BLaER1 (cell line): ENCODE measurements around the gene IL1RAP.

ENCODE experiments used
- H3K27ac ChIP-seq: shearing (Covaris generic); formaldehyde crosslinking; 2 replicates; pipeline ENCODE4 v1.8.1; 2022
- H3K27me3 ChIP-seq: shearing (Covaris generic); formaldehyde crosslinking; 2 replicates; pipeline ENCODE4 v1.8.1; 2022
- H3K36me3 ChIP-seq: shearing (Covaris generic); formaldehyde crosslinking; 2 replicates; pipeline ENCODE4 v1.8.1; 2022
- H3K4me1 ChIP-seq: shearing (Covaris generic); formaldehyde crosslinking; 2 replicates; pipeline ENCODE4 v1.8.1; 2022
- H3K4me2 ChIP-seq: shearing (Covaris generic); formaldehyde crosslinking; 2 replicates; pipeline ENCODE4 v1.8.1; 2022
- H3K4me3 ChIP-seq: shearing (Covaris generic); formaldehyde crosslinking; 2 replicates; pipeline ENCODE4 v1.8.1; 2022
- H3K9ac ChIP-seq: shearing (Covaris generic); formaldehyde crosslinking; 2 replicates; pipeline ENCODE4 v1.8.1; 2022
- H3K9me3 ChIP-seq: shearing (Covaris generic); formaldehyde crosslinking; 2 replicates; pipeline ENCODE4 v1.8.1; 2022
- H4K20me1 ChIP-seq: shearing (Covaris generic); formaldehyde crosslinking; 2 replicates; pipeline ENCODE4 v1.8.1; 2022
- Cebpa-rat ChIP-seq: shearing (Covaris generic); IDR thresholded peaks from 2 replicates; pipeline ENCODE4 v1.8.1; 2022

IL1RAP gene

DNA sequence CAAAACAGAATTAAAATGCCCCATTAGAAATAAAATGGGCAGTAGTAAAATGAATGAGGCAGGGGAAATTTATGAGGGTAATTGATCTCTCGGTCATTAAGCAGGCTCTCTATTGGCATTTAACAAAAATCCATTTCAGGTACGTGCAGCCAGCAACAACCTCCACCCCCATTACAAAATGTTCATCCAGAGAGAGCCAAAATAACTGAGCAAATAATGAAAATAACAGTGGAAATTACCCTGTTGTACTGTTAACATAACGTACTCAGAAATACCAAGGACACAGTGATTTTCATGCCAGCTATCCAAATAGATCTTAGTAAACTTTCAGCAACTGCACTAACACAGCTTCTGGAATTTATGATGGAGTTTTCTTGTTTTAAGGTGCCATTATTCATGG lies 127.7 kb downstream of the IL1RAP start:
- Histone ChIP-seq H3K4me3 (no peak overlapping the region), H3K4me2 (no peak overlapping the region), H3K36me3 (no peaks in the 10 kb centered on the region), H3K9ac (no peak overlapping the region), H3K9me3 (no peaks in the 10 kb centered on the region), H4K20me1 (no peaks in the 10 kb centered on the region), H3K27ac (no peak overlapping the region), H3K27me3 (no peaks in the 10 kb centered on the region), H3K4me1 (no peaks in the 10 kb centered on the region)
- no peak for TF ChIP-seq Cebpa-rat

DNA sequence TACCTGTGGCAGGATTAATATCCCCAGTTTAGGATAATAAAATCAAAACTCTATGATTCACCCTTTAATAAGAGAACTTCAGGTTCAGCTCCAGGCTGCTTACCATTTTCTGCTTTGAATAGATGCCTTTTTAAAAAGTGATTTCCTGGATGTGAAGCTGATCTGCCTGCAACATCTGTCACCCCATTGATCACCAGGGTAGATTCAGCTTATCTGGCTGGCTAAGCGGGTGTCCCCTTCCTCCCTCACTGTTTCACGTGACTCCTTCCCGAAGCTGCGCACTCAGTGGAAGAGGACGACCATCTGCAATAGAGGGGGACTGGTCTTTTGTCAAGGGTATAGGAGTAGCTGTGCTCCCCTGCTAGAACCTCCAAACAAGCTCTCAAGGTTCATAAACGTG lies 128.1 kb downstream of the IL1RAP start:
- H4K20me1 ChIP-seq: no peaks in the 10 kb centered on the region
- no peak for TF ChIP-seq Cebpa-rat
- no peaks in the 10 kb centered on the region for H3K27me3 ChIP-seq
- no peak overlapping the region for H3K4me2 ChIP-seq
- no peaks in the 10 kb centered on the region for H3K4me1 ChIP-seq
- no peak overlapping the region for H3K4me3 ChIP-seq
- H3K9ac ChIP-seq: no peak overlapping the region
- no peaks in the 10 kb centered on the region for H3K36me3 ChIP-seq
- H3K9me3 ChIP-seq: no peaks in the 10 kb centered on the region
- no peak overlapping the region for H3K27ac ChIP-seq

DNA sequence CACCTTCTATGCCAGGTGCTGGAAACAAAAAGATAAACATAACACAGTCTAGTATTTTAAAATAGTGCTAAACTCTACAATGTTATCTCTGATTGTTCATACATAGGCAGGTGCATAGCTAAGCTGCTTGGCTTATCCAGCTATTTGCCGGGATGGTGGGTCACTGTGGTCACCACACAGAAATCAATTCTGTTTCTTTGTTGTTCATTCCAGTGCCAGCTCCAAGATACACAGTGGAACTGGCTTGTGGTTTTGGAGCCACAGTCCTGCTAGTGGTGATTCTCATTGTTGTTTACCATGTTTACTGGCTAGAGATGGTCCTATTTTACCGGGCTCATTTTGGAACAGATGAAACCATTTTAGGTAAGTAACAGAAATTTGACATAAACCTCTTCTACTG lies 130.2 kb downstream of the IL1RAP start:
- no peak overlapping the region for H3K4me2 ChIP-seq
- no peaks in the 10 kb centered on the region for H3K9me3 ChIP-seq
- no peaks in the 10 kb centered on the region for H3K4me1 ChIP-seq
- TF ChIP-seq Cebpa-rat: no peak
- no peak overlapping the region for H3K9ac ChIP-seq
- H3K4me3 ChIP-seq: no peak overlapping the region
- H4K20me1 ChIP-seq: no peaks in the 10 kb centered on the region
- no peak overlapping the region for H3K27ac ChIP-seq
- H3K36me3 ChIP-seq: no peaks in the 10 kb centered on the region
- H3K27me3 ChIP-seq: no peaks in the 10 kb centered on the region

DNA sequence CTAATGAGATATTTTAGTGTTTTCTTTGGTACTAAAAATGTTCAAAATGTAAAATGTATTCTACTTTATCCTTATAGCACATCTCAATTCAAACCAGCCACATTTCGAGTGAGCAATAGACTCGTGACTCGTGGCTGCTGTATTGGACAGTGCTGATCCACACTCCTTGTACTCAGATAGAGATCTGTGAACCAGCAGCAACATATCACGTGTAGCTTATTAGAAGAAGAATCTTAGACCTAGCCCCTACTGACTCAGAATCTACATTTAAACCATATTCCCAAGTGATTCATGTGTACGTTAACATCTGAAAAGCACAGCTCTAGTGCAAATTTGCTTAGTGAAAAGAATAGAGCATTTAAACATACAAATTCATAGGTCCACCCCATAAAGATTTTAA lies 130.9 kb downstream of the IL1RAP start:
- Histone ChIP-seq H3K27ac (no peak overlapping the region), H3K4me2 (no peak overlapping the region), H4K20me1 (no peaks in the 10 kb centered on the region), H3K4me3 (no peak overlapping the region), H3K36me3 (no peaks in the 10 kb centered on the region), H3K9me3 (no peaks in the 10 kb centered on the region), H3K27me3 (no peaks in the 10 kb centered on the region), H3K4me1 (no peaks in the 10 kb centered on the region), H3K9ac (no peak overlapping the region)
- no peak for TF ChIP-seq Cebpa-rat

DNA sequence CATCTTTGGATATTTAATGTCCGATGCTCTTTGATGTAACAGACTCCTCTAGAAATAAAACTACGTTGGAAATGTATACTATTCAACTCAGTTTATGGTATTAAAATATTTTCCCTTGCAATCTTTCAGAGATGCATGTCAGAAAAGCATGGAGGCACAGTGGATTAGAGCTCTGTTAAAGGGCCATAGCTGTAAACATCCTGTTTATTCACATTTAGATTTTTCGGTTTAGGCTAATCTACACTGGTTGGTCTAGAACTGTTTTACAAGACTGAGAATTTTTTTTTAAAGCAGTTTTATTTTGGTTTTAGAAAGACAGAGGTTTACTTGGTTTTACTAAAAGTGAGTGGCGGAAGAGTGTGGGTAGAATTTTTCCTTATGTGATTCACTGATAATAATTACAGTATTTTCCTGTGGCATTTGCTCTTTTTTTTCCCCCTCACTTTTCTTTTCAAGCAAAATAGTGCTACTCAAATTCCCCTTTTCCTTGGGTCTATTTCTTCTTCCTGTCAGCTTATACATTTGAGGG lies 132.1 kb downstream of the IL1RAP start:
- no peak for TF ChIP-seq Cebpa-rat

DNA sequence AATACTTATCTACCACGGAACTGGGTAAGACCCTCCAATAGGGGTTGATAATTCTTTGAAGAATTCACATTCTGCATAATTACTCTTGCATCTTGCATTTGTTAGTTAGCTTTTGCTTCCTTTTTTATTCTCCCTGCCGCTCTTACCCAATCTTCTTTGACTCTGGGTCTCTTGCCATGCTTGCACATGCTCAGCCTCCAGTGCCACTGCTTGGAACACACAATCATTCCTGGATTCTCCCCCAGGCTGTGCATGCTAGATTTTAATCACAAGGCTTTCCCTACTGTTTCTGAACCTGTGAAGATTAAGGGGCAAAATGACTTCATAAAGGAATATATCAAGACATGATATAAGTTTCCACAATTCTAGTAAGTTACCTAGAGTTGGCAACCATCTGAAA lies 133.1 kb downstream of the IL1RAP start:
- Histone ChIP-seq H3K4me2 (no peak overlapping the region), H3K27me3 (no peaks in the 10 kb centered on the region), H3K4me3 (no peak overlapping the region), H3K36me3 (no peaks in the 10 kb centered on the region), H3K27ac (no peak overlapping the region), H4K20me1 (no peaks in the 10 kb centered on the region), H3K4me1 (no peaks in the 10 kb centered on the region), H3K9me3 (no peaks in the 10 kb centered on the region), H3K9ac (no peak overlapping the region)
- no peak for TF ChIP-seq Cebpa-rat

More for the DNA sequence above, 132.1 kb downstream of the IL1RAP start:
- no peaks in the 10 kb centered on the region for H4K20me1 ChIP-seq
- H3K27me3 ChIP-seq: no peaks in the 10 kb centered on the region
- H3K9me3 ChIP-seq: no peaks in the 10 kb centered on the region
- no peak overlapping the region for H3K4me2 ChIP-seq
- H3K4me3 ChIP-seq: no peak overlapping the region
- H3K9ac ChIP-seq: no peak overlapping the region
- H3K4me1 ChIP-seq: no peaks in the 10 kb centered on the region
- no peaks in the 10 kb centered on the region for H3K36me3 ChIP-seq
- no peak overlapping the region for H3K27ac ChIP-seq

DNA sequence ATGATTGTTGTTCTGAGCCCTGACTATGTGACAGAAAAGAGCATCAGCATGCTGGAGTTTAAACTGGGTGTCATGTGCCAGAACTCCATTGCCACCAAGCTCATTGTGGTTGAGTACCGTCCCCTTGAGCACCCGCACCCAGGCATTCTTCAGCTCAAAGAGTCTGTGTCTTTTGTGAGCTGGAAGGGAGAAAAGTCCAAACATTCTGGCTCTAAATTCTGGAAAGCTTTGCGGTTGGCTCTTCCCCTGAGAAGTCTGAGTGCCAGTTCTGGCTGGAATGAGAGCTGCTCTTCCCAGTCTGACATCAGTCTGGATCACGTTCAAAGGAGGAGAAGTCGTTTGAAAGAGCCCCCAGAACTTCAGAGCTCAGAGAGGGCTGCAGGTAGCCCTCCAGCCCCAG lies 142.0 kb downstream of the IL1RAP start:
- H3K27me3 ChIP-seq: no peaks in the 10 kb centered on the region
- H3K36me3 ChIP-seq: no peaks in the 10 kb centered on the region
- no peak for TF ChIP-seq Cebpa-rat
- H3K9me3 ChIP-seq: no peaks in the 10 kb centered on the region
- no peaks in the 10 kb centered on the region for H4K20me1 ChIP-seq
- no peak overlapping the region for H3K27ac ChIP-seq
- H3K4me1 ChIP-seq: no peaks in the 10 kb centered on the region
- H3K4me3 ChIP-seq: no peak overlapping the region
- no peak overlapping the region for H3K9ac ChIP-seq
- no peak overlapping the region for H3K4me2 ChIP-seq

DNA sequence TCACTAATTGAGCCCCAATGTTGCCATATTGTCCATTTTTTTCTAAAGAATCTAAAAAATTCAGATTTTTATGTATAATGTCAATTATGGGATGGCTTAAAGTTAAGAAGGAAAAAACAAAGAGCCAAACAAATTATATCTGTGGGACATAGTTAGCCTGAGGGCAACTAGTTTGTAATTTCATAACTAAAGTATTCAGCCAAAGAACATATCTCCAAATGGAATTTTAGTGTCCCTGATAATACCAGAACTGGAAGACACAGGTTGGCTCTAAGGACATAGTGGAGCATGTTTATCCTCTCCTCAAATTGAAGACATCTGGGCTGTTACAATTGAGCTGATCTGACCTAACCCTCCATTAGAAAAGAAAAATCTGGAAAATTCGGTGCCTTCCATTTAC lies 144.2 kb downstream of the IL1RAP start:
- no peaks in the 10 kb centered on the region for H3K27me3 ChIP-seq
- no peak overlapping the region for H3K9ac ChIP-seq

DNA sequence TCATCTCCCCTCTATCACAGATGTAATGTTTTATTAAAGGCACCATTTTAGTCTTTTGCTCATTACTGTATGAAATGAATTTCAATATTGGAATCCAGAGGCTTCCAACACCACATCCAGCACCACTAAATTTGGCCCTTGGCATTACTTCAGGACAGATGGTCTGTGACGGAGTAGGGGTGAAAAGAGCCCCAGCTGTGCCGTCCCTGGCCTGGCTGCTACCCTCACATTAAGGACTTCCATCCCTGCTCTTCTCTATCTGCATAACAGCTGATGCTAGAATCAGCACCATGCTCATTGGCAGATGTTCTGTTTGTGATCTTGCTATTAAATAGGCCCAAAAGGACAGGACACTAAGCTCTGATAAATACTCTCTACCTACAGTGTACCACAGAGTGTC lies 152.9 kb downstream of the IL1RAP start:
- Histone ChIP-seq H3K36me3 (no peaks in the 10 kb centered on the region), H3K4me1 (no peaks in the 10 kb centered on the region), H3K27ac (no peak overlapping the region), H3K4me3 (no peak overlapping the region), H3K9ac (no peak overlapping the region), H4K20me1 (no peaks in the 10 kb centered on the region), H3K9me3 (no peaks in the 10 kb centered on the region), H3K27me3 (no peaks in the 10 kb centered on the region), H3K4me2 (no peak overlapping the region)
- TF ChIP-seq Cebpa-rat: no peak

More for the DNA sequence above, 144.2 kb downstream of the IL1RAP start:
- TF ChIP-seq Cebpa-rat: no peak
- H3K4me3 ChIP-seq: no peak overlapping the region
- H3K9me3 ChIP-seq: no peaks in the 10 kb centered on the region
- no peak overlapping the region for H3K4me2 ChIP-seq
- no peak overlapping the region for H3K27ac ChIP-seq
- no peaks in the 10 kb centered on the region for H3K36me3 ChIP-seq
- H3K4me1 ChIP-seq: no peaks in the 10 kb centered on the region
- no peaks in the 10 kb centered on the region for H4K20me1 ChIP-seq

DNA sequence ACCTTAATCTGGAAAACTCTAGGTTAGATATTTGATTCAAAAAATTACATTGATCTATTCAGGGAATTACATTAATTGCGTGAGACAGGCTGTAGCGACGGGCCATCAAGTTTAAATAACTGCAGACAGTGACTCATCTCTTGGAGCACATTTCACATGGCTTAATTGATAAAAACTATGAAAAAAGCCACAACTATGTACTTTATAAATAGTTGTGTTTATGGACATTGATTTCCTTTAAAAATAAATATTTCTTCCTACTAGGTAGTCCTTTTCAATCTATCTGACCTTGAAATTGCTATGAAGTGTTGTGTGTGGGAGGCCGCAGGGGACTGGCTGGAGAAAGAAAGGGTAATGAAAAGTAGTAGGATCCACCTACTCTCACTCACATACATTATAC lies 157.8 kb downstream of the IL1RAP start:
- no peak overlapping the region for H3K9ac ChIP-seq
- no peak overlapping the region for H3K4me2 ChIP-seq
- no peaks in the 10 kb centered on the region for H3K27me3 ChIP-seq
- no peaks in the 10 kb centered on the region for H4K20me1 ChIP-seq
- H3K27ac ChIP-seq: no peak overlapping the region
- no peaks in the 10 kb centered on the region for H3K36me3 ChIP-seq
- no peaks in the 10 kb centered on the region for H3K9me3 ChIP-seq
- H3K4me1 ChIP-seq: no peaks in the 10 kb centered on the region
- H3K4me3 ChIP-seq: no peak overlapping the region
- TF ChIP-seq Cebpa-rat: no peak

DNA sequence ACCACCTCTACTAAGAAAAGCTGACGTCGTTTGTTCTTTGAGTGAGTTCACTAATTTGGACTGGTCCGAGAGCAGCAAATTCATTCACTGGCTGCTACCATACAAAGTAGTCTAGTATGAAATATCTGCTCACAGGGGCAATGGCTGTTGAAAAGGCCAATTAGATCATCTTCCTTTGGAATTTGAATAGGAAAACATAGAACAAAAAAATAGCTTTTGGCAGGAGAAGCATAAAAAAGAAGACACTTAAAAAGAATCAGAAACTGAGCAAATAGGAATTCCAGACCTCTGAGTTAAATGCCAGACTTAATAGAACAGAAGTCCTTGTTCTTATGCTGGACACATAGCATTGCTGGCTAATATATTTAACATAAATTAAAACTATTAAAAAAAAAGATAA lies 159.3 kb downstream of the IL1RAP start:
- Histone ChIP-seq H3K4me2 (no peak overlapping the region), H3K27me3 (no peaks in the 10 kb centered on the region), H4K20me1 (no peaks in the 10 kb centered on the region), H3K9ac (no peak overlapping the region), H3K27ac (no peak overlapping the region), H3K4me3 (no peak overlapping the region), H3K4me1 (no peaks in the 10 kb centered on the region), H3K9me3 (peaks cover 5% of the 10 kb centered on the region), H3K36me3 (no peaks in the 10 kb centered on the region)
- no peak for TF ChIP-seq Cebpa-rat
